ENCODE measurements around the gene GJC2.

- TF ChIP-seq CTCF (IDR thresholded peaks at IDR 0.05) (peak in 1 of 3 experiments; percentile 38), POLR2A (IDR thresholded peaks at IDR 0.05) (no peak)
Measured at GRCh38 chr1:228166170-228166936, 16.6 kb downstream of the GJC2 start.

All from testis (tissue), 2 donors.